ENCODE results near the gene CHI3L2.

GRCh38 chr1:111249960-111250359 lies 22.4 kb downstream of the CHI3L2 start:
- no peak for TF ChIP-seq POLR2A (IDR thresholded peaks at IDR 0.05; ENCODE audit: low read length)
- TF ChIP-seq GATA1 (IDR thresholded peaks at IDR 0.05; ENCODE audit: low read depth, low read length) = no peak
